ENCODE measurements around the gene MAPKAPK5.

DNA sequence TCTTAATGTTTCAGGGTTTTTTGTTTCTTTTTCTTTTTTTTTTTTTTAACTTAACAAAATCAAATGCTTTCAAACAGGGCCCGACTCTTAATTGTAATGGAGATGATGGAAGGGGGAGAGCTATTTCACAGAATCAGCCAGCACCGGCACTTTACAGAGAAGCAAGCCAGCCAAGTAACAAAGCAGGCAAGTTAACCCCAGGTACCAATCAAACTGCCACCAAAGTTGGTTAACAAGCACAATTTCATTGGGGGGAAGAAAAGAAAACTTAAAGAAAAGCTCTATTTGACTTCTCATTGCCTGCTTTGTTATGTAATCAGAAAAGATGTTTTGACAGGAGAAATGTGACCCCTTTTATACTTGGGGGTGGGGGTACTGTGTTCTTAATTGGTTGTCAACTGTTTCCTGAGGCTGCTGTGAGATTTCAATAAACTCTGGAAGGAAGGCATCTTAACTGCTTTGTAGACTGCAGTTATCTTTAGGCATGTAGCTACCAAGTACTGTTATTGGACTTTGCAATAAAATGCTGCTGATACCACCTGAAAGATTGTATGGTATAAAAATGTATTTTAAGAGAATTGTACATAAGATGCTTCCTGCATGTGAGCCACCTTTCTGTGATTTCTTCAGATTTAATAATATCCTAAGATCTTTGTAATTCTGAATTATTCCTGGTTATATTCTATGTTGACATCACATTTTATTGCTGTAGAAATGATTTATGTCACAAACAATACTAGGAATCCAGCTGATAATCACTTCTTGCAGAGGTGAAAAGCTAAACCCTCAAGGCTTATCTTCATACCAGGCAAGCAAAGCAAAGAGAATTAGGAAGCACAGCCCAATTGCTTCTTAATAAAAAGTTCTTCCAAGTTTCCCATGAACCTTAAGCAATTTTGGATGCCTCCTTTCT lies 26.9 kb downstream of the MAPKAPK5 start:
- TF ChIP-seq, protein P1, sequence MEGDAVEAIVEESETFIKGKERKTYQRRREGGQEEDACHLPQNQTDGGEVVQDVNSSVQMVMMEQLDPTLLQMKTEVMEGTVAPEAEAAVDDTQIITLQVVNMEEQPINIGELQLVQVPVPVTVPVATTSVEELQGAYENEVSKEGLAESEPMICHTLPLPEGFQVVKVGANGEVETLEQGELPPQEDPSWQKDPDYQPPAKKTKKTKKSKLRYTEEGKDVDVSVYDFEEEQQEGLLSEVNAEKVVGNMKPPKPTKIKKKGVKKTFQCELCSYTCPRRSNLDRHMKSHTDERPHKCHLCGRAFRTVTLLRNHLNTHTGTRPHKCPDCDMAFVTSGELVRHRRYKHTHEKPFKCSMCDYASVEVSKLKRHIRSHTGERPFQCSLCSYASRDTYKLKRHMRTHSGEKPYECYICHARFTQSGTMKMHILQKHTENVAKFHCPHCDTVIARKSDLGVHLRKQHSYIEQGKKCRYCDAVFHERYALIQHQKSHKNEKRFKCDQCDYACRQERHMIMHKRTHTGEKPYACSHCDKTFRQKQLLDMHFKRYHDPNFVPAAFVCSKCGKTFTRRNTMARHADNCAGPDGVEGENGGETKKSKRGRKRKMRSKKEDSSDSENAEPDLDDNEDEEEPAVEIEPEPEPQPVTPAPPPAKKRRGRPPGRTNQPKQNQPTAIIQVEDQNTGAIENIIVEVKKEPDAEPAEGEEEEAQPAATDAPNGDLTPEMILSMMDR (IDR thresholded peaks at IDR 0.05 in 8 of 11, conservative IDR thresholded peaks at IDR 0.05 in 3 of 11) = no peak
- TF ChIP-seq POLR2A (IDR thresholded peaks at IDR 0.05) = no peak

Data from spleen (tissue), 7 donors.